Amygdala (tissue), 56 donors: ENCODE results near the gene POU2AF1.
"Not testable (repeated sequence)": the region's sequence is repeated elsewhere in the genome, so short reads cannot be mapped to it uniquely, and the experiment has no call there.

ENCODE experiments used
- DNase-seq, 56 donors: peaks; one replicate each; lab custom pipeline; 2025; lab: John Stamatoyannopoulos, UW

POU2AF1 gene

GRCh38 chr11:111326824-111327223 lies 52.3 kb downstream of the POU2AF1 start:
- no peak for DNase-seq

GRCh38 chr11:111325259-111325658 lies 53.8 kb downstream of the POU2AF1 start:
- DNase-seq, result no peak

- DNase-seq, result peak in 2 of 56 donors; percentile 9 to 32
Measured at GRCh38 chr11:111324277-111324720, 54.8 kb downstream of the POU2AF1 start.

- DNase-seq, result no peak
Measured at GRCh38 chr11:111322534-111322933, 56.5 kb downstream of the POU2AF1 start.

- no peak for DNase-seq
Measured at GRCh38 chr11:111320728-111321568, 58.1 kb downstream of the POU2AF1 start.

GRCh38 chr11:111320199-111320598 lies 58.9 kb downstream of the POU2AF1 start:
- not testable (repeated sequence) for DNase-seq

- no peak for DNase-seq
Measured at GRCh38 chr11:111319296-111319695, 59.8 kb downstream of the POU2AF1 start.

GRCh38 chr11:111312076-111312475 lies 67.0 kb downstream of the POU2AF1 start:
- DNase-seq, result no peak

- DNase-seq, result no peak
Measured at GRCh38 chr11:111310723-111311122, 68.4 kb downstream of the POU2AF1 start.

- DNase-seq, result no peak
Measured at GRCh38 chr11:111310088-111310487, 69.0 kb downstream of the POU2AF1 start.

- DNase-seq, result no peak
Measured at GRCh38 chr11:111309215-111309915, 69.7 kb downstream of the POU2AF1 start.

GRCh38 chr11:111308140-111308539 lies 70.9 kb downstream of the POU2AF1 start:
- DNase-seq, result no peak

GRCh38 chr11:111307472-111308108 lies 71.5 kb downstream of the POU2AF1 start:
- no peak for DNase-seq

GRCh38 chr11:111306321-111306720 lies 72.8 kb downstream of the POU2AF1 start:
- no peak for DNase-seq

GRCh38 chr11:111305876-111306275 lies 73.2 kb downstream of the POU2AF1 start:
- no peak for DNase-seq

- no peak for DNase-seq
Measured at GRCh38 chr11:111305162-111305802, 73.8 kb downstream of the POU2AF1 start.

- no peak for DNase-seq
Measured at GRCh38 chr11:111303461-111303860, 75.6 kb downstream of the POU2AF1 start.

- no peak for DNase-seq
Measured at GRCh38 chr11:111302298-111302697, 76.8 kb downstream of the POU2AF1 start.
